ENCODE results near the gene OBSL1.
A peak's percentile ranks its signal among the peaks of the same experiment; 100 is the strongest.

The OBSL1 gene

GRCh38 chr2:219520079-219520478 lies 51.3 kb downstream of the OBSL1 start:
- POLR2A ChIA-PET = interaction anchor here (0.7 to 1.2 kb wide), 5 partner anchors 9 to 96 kb away, joined by 3 to 4 read pairs (median 3); partner anchors contain the start of gene STK11IP
- no peak for TF ChIP-seq LEF1 (IDR thresholded peaks at IDR 0.05; ENCODE audit: borderline replicate concordance)
- no peak for TF ChIP-seq NFRKB (IDR thresholded peaks at IDR 0.05)
- no peak for TF ChIP-seq HDGF (IDR thresholded peaks at IDR 0.05; ENCODE audit: borderline replicate concordance)
- TF ChIP-seq SUZ12 (IDR thresholded peaks at IDR 0.05) = no peak
- TF ChIP-seq TARDBP (IDR thresholded peaks at IDR 0.05) = no peak
- TF ChIP-seq ARNT (IDR thresholded peaks at IDR 0.05) = no peak
- no peak for TF ChIP-seq L3MBTL2 (conservative IDR thresholded peaks at IDR 0.05)
- no peak for TF ChIP-seq FOXM1 (IDR thresholded peaks at IDR 0.05; ENCODE audit: borderline replicate concordance)
- TF ChIP-seq ELF4 (IDR thresholded peaks at IDR 0.05) = no peak
- no peak for TF ChIP-seq SP1 (IDR thresholded peaks at IDR 0.05)
- no peak for TF ChIP-seq PKNOX1 (IDR thresholded peaks at IDR 0.05)
- TF ChIP-seq FOXK2 (IDR thresholded peaks at IDR 0.05) = no peak
- TF ChIP-seq FOXA1 (IDR thresholded peaks at IDR 0.05) = no peak
- TF ChIP-seq CTBP1 (IDR thresholded peaks at IDR 0.05; ENCODE audit: borderline replicate concordance) = no peak
- no peak for TF ChIP-seq ZNF384 (IDR thresholded peaks at IDR 0.05)
- CTCF ChIA-PET = interaction anchor here (0.6 to 2.9 kb wide), 12 partner anchors 9 to 175 kb away, joined by 3 to 21 read pairs (median 4); a partner anchor contains a TSS
- no peak for DNase-seq (ENCODE audit: extremely low spot score)

- CTCF ChIA-PET = interaction anchor here (0.7 to 2.9 kb wide), 8 partner anchors 9 to 131 kb away, joined by 3 to 13 read pairs (median 6); no protein-coding TSS in a partner anchor
- TF ChIP-seq L3MBTL2 (conservative IDR thresholded peaks at IDR 0.05) (no peak), TARDBP (IDR thresholded peaks at IDR 0.05) (no peak), BHLHE40 (IDR thresholded peaks at IDR 0.05; ENCODE audit: borderline replicate concordance) (no peak), ZNF384 (IDR thresholded peaks at IDR 0.05) (no peak), FOXK2 (IDR thresholded peaks at IDR 0.05) (no peak), FOXA1 (IDR thresholded peaks at IDR 0.05) (no peak), FOXM1 (IDR thresholded peaks at IDR 0.05; ENCODE audit: borderline replicate concordance) (no peak), HDGF (IDR thresholded peaks at IDR 0.05; ENCODE audit: borderline replicate concordance) (no peak), PKNOX1 (IDR thresholded peaks at IDR 0.05) (no peak), LEF1 (IDR thresholded peaks at IDR 0.05; ENCODE audit: borderline replicate concordance) (no peak), CTBP1 (IDR thresholded peaks at IDR 0.05; ENCODE audit: borderline replicate concordance) (no peak), SUZ12 (IDR thresholded peaks at IDR 0.05) (no peak), ARNT (IDR thresholded peaks at IDR 0.05) (no peak), ELF4 (IDR thresholded peaks at IDR 0.05) (no peak), SP1 (IDR thresholded peaks at IDR 0.05) (no peak), NFRKB (IDR thresholded peaks at IDR 0.05) (no peak)
- DNase-seq (ENCODE audit: extremely low spot score) = no peak
- POLR2A ChIA-PET = interaction anchor here (1.2 kb wide), 1 partner anchor 19 kb away, joined by 3 read pairs; no protein-coding TSS in a partner anchor
Observed at GRCh38 chr2:219519526-219519916, 51.8 kb downstream of the OBSL1 start.

- POLR2A ChIA-PET = interaction anchor here (0.9 kb wide), 1 partner anchor 19 kb away, joined by 4 read pairs; the partner anchor contains the start of gene GMPPA
- TF ChIP-seq TARDBP (IDR thresholded peaks at IDR 0.05) (no peak), BHLHE40 (IDR thresholded peaks at IDR 0.05; ENCODE audit: borderline replicate concordance) (no peak), ARNT (IDR thresholded peaks at IDR 0.05) (no peak)
- CTCF ChIA-PET = interaction anchor here (0.7 to 1.9 kb wide), 6 partner anchors 8 to 129 kb away, joined by 3 to 13 read pairs (median 6); no protein-coding TSS in a partner anchor
- DNase-seq (ENCODE audit: extremely low spot score) = no peak
Observed at GRCh38 chr2:219517954-219518778, 53.2 kb downstream of the OBSL1 start.

GRCh38 chr2:219516888-219517287 lies 54.5 kb downstream of the OBSL1 start:
- DNase-seq (ENCODE audit: extremely low spot score) = no peak
- ChIA-PET CTCF (interaction anchor here (1.1 to 1.9 kb wide), 2 partner anchors 13 to 21 kb away, joined by 3 to 8 read pairs; a partner anchor contains a TSS), POLR2A (no interaction called here)
- no peak for TF ChIP-seq ARNT (IDR thresholded peaks at IDR 0.05)

- CTCF ChIA-PET = interaction anchor here (1.1 to 1.2 kb wide), 3 partner anchors 14 to 21 kb away, joined by 3 read pairs; a partner anchor contains a TSS
- POLR2A ChIA-PET = interaction anchor here (1.3 to 1.4 kb wide), 2 partner anchors 9 to 15 kb away, joined by 3 to 4 read pairs; no protein-coding TSS in a partner anchor
- DNase-seq (ENCODE audit: extremely low spot score) = no peak
- TF ChIP-seq CTBP1 (IDR thresholded peaks at IDR 0.05; ENCODE audit: borderline replicate concordance) = no peak
- peak; percentile 23; the same call in 1 of the 2 replicates for TF ChIP-seq PKNOX1 (IDR thresholded peaks at IDR 0.05)
Observed at GRCh38 chr2:219515874-219516629, 55.3 kb downstream of the OBSL1 start.

- POLR2A ChIA-PET = interaction anchor here (1.3 to 1.4 kb wide), 2 partner anchors 8 to 14 kb away, joined by 3 to 4 read pairs; no protein-coding TSS in a partner anchor
- DNase-seq (ENCODE audit: extremely low spot score) = no peak
- TF ChIP-seq L3MBTL2 (conservative IDR thresholded peaks at IDR 0.05) = no peak
- TF ChIP-seq ARNT (IDR thresholded peaks at IDR 0.05) = no peak
- no peak for TF ChIP-seq ELF4 (IDR thresholded peaks at IDR 0.05)
- TF ChIP-seq FOXK2 (IDR thresholded peaks at IDR 0.05) = no peak
- no peak for TF ChIP-seq PKNOX1 (IDR thresholded peaks at IDR 0.05)
- no peak for TF ChIP-seq ZNF384 (IDR thresholded peaks at IDR 0.05)
- TF ChIP-seq FOXM1 (IDR thresholded peaks at IDR 0.05; ENCODE audit: borderline replicate concordance) = no peak
- TF ChIP-seq SP1 (IDR thresholded peaks at IDR 0.05) = no peak
- no peak for TF ChIP-seq HDGF (IDR thresholded peaks at IDR 0.05; ENCODE audit: borderline replicate concordance)
- no peak for TF ChIP-seq NFRKB (IDR thresholded peaks at IDR 0.05)
- TF ChIP-seq LEF1 (IDR thresholded peaks at IDR 0.05; ENCODE audit: borderline replicate concordance) = no peak
- CTCF ChIA-PET = interaction anchor here (1.1 to 1.2 kb wide), 2 partner anchors 15 to 19 kb away, joined by 3 read pairs; no protein-coding TSS in a partner anchor
Observed at GRCh38 chr2:219514836-219515235, 56.5 kb downstream of the OBSL1 start.
